Pons (tissue), 1 donor: Measurements from ENCODE around the gene MYO7A.
A peak's percentile ranks its signal among the peaks of the same experiment; 100 is the strongest.

ENCODE experiments used
- DNase-seq: peaks from one replicate; pipeline ENCODE4 v3.0.0-alpha.2; 2016; ENCODE audit warnings: low spot score

Gene MYO7A

DNA sequence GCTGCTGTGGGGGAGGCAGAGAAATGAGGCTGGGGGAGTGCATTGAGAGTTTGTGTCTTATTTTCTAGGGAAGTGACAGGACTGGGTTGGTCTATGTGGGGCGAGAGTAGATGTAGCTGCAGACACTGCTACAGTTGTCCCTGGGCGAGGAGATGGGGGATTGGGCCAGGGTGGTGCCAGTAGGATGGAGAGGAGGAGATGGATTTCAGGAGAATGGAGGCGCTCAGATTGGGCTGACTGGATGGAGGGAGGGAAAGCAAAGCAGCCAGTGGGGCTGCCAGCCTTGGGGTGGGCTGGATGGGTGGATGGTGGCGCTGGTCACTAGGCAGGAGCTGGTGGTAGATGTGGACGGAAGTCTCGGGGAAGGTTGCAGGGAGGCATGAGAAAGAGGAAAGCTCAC lies 16.1 kb upstream of the MYO7A start:
- DNase-seq: no peak

DNA sequence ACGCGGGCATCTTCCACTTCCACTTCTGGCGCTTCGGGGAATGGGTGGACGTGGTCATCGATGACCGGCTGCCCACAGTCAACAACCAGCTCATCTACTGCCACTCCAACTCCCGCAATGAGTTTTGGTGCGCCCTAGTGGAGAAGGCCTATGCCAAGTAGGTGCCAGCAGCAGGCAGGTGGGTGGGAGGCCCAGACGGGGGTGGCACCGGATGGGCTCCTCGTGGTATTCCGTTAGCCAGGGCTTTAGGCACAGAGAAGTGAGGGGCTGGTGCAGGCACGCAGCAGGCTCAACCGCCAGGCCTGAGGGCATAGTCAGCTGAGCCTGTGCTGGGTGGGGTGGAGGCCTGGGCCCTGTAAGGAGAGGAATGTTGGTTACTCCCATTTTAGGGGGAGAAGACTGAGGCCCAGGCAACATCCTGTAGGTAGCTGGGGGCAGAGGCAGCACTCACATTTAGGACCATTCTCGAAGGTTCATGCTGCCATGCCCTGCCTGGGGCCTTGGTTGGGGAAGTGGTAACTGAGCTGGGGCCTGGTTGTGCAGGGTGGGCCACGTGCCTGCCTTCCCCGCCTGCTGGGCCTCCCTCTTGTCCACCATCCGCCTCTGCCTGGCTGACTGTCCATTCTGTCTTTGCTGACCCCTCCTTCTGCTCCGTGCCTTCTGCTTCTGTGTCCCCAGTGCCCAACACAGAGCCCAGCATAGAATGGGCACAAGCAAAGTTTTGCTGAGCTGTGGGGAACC lies 15.2 kb upstream of the MYO7A start:
- DNase-seq: no peak

DNA sequence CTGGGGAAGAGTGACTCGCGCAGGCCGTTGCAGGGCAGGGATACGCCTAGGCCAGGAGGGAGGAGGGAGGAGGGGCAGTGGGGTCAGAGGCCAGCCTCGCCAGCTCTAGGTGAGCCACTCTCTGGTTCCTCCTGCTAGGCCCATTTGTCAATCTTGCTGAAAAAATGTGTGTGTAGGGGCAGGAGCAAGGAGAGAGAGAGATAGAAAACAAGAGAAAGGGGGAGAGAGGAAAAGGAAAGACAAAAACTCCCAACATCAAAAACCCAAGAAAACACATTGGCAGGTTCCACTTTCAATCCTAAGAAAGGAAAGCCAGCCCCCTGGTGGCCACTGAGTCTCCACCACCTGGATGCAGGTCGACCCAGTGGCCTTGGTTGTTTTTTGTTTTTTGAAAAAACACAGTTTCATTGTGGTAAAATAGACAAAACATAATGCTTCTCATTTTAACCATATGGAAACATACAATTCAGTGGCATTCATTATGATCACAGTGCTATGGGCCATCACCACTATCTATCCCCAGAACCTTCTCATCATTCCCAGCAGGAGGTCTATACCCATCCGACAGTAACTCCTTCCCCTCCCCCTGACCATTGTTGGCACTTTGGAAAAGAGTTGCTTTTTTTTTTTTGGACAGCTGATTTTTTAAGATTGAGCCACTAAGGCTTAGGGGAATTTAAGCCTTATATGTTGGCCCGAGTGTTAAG lies 14.5 kb upstream of the MYO7A start:
- no peak for DNase-seq

DNA sequence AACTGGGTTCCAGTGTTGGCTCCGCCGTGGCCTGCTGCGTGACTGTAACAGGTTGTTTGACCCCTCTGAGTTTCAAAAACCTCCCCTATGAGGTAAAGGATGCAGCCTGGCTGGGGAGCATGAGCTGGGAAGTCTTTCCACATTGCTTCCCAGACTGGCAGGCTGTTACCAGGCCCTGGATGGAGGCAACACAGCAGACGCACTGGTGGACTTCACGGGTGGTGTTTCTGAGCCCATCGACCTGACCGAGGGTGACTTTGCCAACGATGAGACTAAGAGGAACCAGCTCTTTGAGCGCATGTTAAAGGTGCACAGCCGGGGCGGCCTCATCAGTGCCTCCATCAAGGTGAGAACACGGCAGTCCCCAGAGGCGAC lies 14.0 kb upstream of the MYO7A start:
- no peak for DNase-seq

DNA sequence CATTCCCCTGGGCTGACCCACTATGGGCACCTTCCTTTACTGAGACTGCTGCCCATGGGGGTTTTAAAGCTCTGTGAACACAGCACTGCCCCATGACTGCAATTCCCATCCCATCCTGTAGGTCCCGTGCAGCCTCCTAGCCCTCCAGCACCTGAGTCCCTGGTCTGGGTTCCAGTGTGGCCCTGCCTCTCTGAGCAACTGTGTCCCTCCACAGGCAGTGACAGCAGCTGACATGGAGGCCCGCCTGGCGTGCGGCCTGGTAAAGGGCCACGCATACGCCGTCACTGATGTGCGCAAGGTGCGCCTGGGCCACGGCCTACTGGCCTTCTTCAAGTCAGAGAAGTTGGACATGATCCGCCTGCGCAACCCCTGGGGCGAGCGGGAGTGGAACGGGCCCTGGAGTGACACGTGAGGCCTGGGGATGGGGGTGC lies 12.8 kb upstream of the MYO7A start:
- no peak for DNase-seq

DNA sequence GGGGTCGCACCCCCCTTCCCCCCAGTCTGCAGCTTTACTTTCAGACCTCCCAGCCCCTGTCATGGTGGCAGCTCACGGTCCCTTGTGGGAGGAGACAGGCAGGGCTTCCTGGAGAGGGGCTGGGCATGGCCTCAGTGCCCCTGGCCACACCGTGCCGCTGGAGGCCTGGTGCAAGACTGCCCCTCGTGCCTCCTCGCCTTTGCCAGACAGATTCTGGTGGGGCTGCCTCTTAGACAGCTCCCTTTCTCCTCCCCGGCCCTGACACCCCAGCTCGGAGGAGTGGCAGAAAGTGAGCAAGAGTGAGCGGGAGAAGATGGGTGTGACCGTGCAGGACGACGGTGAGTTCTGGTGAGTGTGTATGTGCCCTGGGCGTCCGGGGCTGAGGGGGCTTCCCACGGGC lies 12.1 kb upstream of the MYO7A start:
- DNase-seq: no peak

GRCh38 chr11:77117492-77117891 lies 10.6 kb upstream of the MYO7A start:
- DNase-seq: no peak

DNA sequence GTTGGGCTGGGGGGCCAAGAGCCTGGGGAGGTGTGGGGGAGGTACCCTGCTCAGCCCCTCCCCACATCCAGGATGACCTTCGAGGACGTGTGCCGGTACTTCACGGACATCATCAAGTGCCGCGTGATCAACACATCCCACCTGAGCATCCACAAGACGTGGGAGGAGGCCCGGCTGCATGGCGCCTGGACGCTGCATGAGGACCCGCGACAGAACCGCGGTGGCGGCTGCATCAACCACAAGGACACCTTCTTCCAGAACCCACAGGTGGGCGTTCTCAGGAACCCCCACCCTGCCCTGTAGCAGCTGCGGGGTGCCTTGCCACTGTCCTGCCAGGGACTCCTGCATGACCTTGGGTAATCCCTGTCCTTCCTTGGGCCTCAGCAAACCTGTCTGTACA lies 10.0 kb upstream of the MYO7A start:
- DNase-seq: no peak

DNA sequence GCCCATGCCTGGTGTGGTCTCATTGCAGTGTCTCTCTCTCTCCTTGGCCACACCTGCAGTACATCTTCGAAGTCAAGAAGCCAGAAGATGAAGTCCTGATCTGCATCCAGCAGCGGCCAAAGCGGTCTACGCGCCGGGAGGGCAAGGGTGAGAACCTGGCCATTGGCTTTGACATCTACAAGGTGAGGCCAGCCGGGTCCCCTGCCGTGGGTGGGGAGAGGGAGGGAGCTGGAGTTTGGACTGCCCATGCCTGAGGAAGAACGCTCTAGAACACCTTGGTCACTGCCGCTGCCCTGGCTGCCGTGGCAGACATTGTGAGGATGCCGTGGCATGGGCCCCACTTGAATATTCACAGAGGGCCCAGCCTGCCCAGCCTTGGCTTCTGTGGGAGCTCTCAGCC lies 9.1 kb upstream of the MYO7A start:
- no peak for DNase-seq

DNA sequence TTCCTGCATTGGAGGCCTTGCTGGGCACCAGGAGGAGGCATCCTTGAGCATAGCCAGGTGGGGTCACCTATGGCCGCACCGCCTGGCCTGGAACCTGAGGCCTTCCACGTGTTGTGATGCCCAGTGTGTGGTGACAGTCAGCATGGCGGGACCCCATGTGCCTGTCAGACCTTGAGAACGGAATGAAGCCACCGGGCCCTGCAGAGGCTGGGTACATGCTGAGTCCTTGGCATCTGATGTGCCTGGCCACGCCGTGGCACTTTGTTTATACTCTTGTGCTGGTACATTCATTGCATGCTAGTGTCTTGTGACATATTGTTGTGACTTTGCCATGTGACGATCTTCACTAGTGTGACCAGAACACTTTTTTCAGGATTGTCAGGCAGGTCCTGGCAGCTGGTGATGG lies 8.5 kb upstream of the MYO7A start:
- no peak for DNase-seq

DNA sequence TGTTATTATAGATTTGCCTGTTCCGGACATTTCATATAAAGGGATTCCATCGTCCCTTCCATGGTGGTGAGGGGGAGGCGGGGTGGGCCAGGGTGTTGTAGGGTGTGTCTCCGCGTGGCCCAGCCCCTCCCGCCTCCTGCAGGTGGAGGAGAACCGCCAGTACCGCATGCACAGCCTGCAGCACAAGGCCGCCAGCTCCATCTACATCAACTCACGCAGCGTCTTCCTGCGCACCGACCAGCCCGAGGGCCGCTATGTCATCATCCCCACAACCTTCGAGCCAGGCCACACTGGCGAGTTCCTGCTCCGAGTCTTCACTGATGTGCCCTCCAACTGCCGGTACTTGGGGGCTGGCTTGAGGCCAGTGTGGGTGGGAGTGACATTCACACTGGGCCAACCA lies 7.5 kb upstream of the MYO7A start:
- DNase-seq: no peak

DNA sequence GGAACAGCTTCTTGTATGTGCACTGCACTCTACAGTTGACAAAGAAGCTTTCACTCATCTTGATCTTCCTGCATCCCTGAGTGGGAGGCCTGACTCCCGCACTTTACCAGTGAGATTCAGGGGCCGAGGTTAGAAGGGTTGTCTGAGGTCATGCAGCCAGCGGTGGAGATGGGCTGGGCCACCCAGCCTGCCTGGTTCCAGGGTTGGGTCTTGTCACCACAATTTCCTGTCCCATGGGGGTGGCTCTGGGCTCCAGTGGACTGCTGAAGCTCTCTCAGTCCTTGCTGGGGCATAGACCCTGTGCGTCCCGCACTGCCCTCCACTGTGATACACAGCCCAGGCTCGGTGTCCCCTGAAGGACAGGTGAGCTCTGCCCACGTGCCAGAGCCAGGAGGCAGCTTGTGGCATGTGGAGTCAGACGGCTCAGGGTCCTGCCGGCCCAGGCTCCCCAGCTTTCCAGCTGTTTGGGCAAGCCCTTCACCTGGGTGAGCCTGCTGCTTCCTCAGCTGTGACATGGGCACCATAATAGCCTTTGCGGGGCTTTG lies 6.9 kb upstream of the MYO7A start:
- DNase-seq: no peak

DNA sequence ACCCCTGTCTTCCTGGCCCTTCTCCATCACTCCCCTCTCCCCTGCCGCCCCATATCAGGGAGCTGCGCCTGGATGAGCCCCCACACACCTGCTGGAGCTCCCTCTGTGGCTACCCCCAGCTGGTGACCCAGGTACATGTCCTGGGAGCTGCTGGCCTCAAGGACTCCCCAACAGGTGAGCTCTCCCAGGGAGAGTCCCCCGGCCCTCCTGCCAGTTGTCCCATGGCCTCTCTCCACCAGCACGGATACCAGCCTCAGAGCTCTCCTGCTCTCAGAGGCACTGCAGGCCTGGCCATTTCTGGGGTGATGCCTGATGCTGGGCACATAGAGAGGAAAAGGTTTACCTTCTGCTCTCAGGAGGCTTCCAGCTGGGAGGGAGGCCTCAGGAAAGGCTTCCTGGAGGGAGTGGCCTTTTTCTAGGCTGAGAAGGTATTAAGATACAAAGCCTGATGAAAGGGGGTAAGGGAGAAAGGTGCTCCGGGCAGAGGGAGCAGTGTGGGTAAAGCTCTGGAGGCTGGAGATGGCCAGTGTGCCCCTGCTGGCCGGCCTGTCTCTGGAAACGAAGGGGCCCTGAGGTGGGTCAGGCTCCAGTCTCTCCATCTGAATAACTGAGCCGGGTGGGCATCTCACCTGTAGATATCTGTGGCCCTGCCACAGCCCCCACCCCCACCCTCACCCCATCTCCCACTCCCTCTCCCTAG lies 6.0 kb upstream of the MYO7A start:
- no peak for DNase-seq

DNA sequence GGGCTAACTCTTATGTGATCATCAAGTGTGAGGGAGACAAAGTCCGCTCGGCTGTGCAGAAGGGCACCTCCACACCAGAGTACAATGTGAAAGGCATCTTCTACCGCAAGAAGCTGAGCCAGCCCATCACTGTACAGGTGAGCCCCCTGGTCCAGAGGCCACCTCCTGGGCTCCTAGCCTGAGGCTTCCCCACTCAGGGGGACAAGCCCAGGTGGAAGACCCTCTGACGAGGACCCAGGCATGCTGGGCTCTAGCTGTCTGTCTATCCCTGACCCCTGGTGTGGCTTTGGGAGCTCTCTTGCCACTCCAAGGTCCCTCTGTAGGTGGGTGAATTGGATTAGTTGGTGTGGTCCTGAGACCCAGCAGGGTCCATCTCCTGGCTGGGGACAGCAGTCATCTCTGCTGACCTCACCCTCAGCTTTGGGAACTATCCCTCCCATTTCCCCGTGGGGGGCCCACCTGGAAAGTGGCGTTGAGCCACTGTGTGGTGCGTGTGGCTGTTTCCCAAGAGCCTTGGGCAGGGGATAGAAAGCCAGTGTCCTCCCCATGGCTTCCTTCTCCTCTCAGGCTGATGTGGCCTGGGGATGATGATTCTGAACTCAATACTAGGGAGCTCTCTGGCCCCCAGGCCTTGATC lies 5.4 kb upstream of the MYO7A start:
- no peak for DNase-seq

DNA sequence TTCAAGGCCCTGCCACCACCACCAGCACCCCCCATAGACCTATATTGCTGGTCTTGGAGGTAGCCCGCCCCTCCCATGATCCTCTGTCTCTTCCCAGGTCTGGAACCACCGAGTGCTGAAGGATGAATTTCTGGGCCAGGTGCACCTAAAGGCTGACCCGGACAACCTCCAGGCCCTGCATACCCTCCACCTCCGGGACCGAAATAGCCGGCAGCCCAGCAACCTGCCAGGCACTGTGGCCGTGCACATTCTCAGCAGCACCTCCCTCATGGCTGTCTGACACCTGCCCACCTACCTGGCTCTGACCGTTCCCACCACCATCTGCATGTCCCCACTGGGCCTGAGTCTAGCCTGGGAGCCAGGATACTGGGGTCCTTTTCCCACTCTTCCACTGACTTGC lies 4.5 kb upstream of the MYO7A start:
- no peak for DNase-seq

- DNase-seq: no peak
Observed at GRCh38 chr11:77124041-77124440, 4.0 kb upstream of the MYO7A start.

DNA sequence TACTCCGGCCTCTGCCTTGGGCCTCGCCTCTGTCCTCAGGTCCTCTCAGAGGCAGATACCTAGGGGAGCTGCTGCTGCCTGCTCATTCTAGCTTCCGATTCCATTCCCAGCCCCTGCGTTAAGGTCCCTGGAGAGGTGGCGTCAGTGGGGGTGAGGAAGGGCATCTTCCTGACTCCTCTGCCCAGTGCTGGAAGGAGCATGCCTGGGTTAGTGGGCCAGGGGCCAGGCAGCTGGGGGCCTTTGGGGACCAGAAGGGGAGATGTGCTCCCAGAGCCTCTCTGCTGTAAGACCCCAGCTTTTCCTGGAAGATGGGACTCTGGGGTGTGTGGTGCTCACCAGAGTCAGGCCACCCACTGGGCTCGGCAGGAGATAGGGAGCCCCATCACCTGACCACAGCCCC lies 3.6 kb upstream of the MYO7A start:
- DNase-seq: no peak

DNA sequence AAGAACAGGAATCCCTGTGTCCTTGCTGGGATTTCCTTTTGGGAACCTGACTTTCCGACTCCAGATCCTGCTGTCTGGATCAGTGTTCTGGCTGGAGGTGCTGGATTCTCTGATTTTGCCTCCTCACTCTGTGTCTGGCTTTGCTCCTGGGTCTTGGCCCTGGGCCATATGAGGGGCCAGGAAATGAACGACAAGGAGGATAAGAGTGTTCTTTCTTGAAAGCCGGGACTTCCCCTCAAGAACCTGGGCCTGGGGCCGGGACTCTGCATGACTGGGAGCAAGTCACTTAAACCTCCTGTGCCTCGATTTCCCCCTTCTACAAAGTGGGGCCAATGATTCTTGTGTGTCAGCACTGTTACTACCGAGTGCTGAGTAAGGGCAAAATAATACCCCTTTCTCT lies 2.9 kb upstream of the MYO7A start:
- no peak for DNase-seq

GRCh38 chr11:77125695-77126094 lies 2.4 kb upstream of the MYO7A start:
- DNase-seq: no peak

DNA sequence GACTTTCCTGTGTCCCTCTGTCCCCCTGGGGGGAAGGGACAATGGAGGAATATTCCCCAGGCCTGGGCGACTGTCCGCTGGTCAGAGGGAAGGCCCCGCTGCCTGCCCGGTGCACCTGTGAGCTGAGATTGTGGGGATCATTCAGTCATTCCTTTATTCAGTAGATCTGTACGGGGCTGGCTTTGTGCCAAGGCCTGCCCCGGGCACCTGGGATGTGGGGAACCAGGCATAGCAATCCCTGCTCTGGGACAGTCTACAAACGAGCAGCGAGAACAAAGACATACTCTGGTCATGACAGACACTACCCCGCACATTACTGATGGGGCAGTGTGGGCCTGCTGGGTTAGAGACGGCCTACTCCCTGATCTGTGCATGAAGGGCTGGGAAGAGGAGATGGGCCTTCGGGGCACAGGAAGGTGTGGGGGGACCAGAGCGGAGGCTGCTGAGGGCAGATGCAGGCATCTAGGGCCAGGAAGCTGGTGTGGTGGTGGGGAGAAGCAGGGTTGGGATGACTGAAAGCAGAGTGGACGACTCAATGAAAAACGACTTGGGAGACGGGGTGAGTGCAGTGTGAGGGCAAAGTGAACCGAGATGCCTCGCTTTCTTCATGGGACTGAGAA lies 1.8 kb upstream of the MYO7A start:
- DNase-seq: no peak

DNA sequence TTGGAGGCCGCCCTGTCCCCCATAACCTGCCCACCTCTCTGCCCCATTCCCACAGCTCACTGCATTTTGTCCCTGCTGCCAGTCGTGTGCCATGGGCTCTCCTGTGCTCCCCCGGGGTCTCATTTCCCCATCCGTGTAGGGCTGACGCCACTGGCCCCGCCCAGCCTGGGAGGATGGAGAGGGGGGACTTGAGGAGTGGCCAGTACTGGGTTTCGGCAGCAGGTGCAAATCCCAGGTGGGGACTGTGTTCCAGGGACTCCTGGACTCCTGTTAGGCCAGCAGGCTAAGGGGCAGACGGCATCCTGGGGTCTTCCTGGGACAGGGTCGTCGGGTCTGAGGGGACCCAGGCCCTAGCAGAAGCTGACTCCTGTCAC lies 1.2 kb upstream of the MYO7A start:
- no peak for DNase-seq

DNA sequence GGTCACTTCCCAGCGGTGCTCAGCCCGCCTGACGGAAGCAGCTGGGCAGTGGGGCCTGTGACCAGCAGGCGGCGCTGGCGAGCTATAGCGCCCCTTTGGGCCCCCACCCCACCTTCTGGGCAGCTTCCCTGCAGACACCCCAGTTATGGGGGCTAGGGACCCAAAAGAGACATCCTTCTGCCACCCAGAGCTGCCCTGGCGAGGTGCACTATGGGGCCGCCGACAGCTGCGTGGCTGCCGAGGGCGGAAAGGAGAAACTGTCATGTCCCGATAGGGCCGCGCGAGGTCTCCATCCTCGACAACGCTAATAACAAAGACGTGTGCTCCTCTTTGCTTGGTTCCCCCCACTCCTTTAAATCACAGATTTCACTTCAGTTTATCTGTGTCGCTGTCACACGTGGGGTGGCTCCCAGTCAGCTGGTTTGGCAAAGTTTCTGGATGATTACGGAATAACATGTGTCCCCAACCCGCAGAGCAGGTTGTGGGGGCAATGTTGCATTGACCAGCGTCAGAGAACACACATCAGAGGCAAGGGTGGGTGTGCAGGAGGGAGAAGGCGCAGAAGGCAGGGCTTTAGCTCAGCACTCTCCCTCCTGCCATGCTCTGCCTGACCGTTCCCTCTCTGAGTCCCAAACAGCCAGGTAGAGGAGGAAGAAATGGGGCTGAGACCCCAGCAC lies 673 bp upstream of the MYO7A start:
- peak; percentile 33 for DNase-seq
